HG03558 (cell line): ENCODE data around the gene RHBDL2.
"Not testable (repeated sequence)": the region's sequence is repeated elsewhere in the genome, so short reads cannot be mapped to it uniquely, and the experiment has no call there.

Experiments
- ATAC-seq: cut with Tn5 transposase; IDR thresholded peaks from one replicate; pipeline ENCODE4 v1.9.1; 2021; ENCODE audit warnings: moderate number of reproducible peaks; ENCODE audit not compliant: unreplicated experiment; ENCODE audit errors: extremely low read depth

RHBDL2 gene

GRCh38 chr1:38938722-38939260 lies 2.8 kb downstream of the RHBDL2 start:
- no peak for ATAC-seq

- no peak for ATAC-seq
These were observed 9.1 kb downstream of the RHBDL2 start for GRCh38 chr1:38932571-38932970.

GRCh38 chr1:38929476-38929875 lies 12.2 kb downstream of the RHBDL2 start:
- no peak for ATAC-seq

- no peak for ATAC-seq
These were observed 12.6 kb downstream of the RHBDL2 start for GRCh38 chr1:38929054-38929453.

GRCh38 chr1:38926091-38926490 lies 15.5 kb downstream of the RHBDL2 start:
- no peak for ATAC-seq

- ATAC-seq, result no peak
These were observed 16.2 kb downstream of the RHBDL2 start for GRCh38 chr1:38925391-38925790.

- no peak for ATAC-seq
These were observed 18.0 kb downstream of the RHBDL2 start for GRCh38 chr1:38923607-38924006.

GRCh38 chr1:38919130-38919529 lies 22.5 kb downstream of the RHBDL2 start:
- ATAC-seq, result no peak

- no peak for ATAC-seq
These were observed 23.1 kb downstream of the RHBDL2 start for GRCh38 chr1:38918568-38918967.

- no peak for ATAC-seq
These were observed 23.9 kb downstream of the RHBDL2 start for GRCh38 chr1:38917772-38918171.

GRCh38 chr1:38917337-38917736 lies 24.3 kb downstream of the RHBDL2 start:
- ATAC-seq, result no peak

- no peak for ATAC-seq
These were observed 26.2 kb downstream of the RHBDL2 start for GRCh38 chr1:38915352-38915948.

GRCh38 chr1:38914908-38915307 lies 26.7 kb downstream of the RHBDL2 start:
- ATAC-seq, result not testable (repeated sequence)

- ATAC-seq, result no peak
These were observed 32.8 kb downstream of the RHBDL2 start for GRCh38 chr1:38908821-38909220.

GRCh38 chr1:38905985-38906384 lies 35.6 kb downstream of the RHBDL2 start:
- no peak for ATAC-seq

- ATAC-seq, result no peak
These were observed 42.1 kb downstream of the RHBDL2 start for GRCh38 chr1:38899560-38899959.

GRCh38 chr1:38898653-38899230 lies 42.9 kb downstream of the RHBDL2 start:
- ATAC-seq, result no peak

- no peak for ATAC-seq
These were observed 45.5 kb downstream of the RHBDL2 start for GRCh38 chr1:38896169-38896568.

GRCh38 chr1:38892976-38893375 lies 48.7 kb downstream of the RHBDL2 start:
- ATAC-seq, result no peak

GRCh38 chr1:38891753-38892152 lies 49.9 kb downstream of the RHBDL2 start:
- no peak for ATAC-seq

- no peak for ATAC-seq
These were observed 52.0 kb downstream of the RHBDL2 start for GRCh38 chr1:38889589-38889988.
